Duodenal mucosa (tissue), 2 donors: ENCODE data around the gene GALNT13.

Experiments
- H3K27ac ChIP-seq: one replicate; pipeline ENCODE4 v1.7.0; 2013; ENCODE audit warnings: low read depth, low read length
- H3K27me3 ChIP-seq, 2 donors: one replicate each; pipeline ENCODE4 v1.7.0; 2013; ENCODE audit warnings: low read length in 2 of 2, control low read depth in 1 of 2; ENCODE audit not compliant: insufficient read depth in 2 of 2, control insufficient read depth in 1 of 2
- H3K36me3 ChIP-seq, 2 donors: one replicate each; pipeline ENCODE4 v1.7.0; 2013; ENCODE audit warnings: low read length in 2 of 2, control low read depth in 1 of 2; ENCODE audit not compliant: insufficient read depth in 2 of 2, control insufficient read depth in 1 of 2
- H3K4me1 ChIP-seq, 2 donors: one replicate each; pipeline ENCODE4 v1.7.0; 2013; ENCODE audit warnings: low read length in 2 of 2, control low read depth in 1 of 2; ENCODE audit not compliant: insufficient read depth in 2 of 2, control insufficient read depth in 1 of 2
- H3K4me3 ChIP-seq, 2 donors: one replicate each; pipeline ENCODE4 v1.7.0; 2013; ENCODE audit warnings: low read length in 2 of 2, low read depth in 1 of 2
- H3K9ac ChIP-seq, 2 donors: one replicate each; pipeline ENCODE4 v1.7.0; 2013; ENCODE audit warnings: low read length in 2 of 2, low read depth in 1 of 2
- H3K9me3 ChIP-seq, 2 donors: one replicate each; pipeline ENCODE4 v1.7.0; 2013; ENCODE audit warnings: low read length in 2 of 2, control low read depth in 1 of 2; ENCODE audit not compliant: control insufficient read depth in 1 of 2

Gene GALNT13

DNA sequence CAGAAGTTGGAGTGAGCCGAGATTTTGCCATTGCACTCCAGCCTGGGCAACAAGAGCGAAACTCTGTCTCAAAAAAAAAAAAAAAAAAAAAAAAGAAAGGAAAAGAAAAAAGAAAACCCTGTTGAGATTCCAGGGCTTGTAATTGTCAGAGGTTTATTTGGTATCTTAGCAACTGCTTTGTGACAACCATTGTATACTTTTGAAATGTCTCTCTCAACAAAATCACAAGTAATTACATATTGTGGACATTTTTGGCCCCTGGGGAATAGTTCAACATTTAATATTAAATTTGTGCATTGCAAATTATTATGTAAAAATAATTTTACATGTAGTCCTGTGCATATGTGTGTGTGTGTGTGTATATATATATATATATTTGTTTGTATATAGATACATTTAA lies 270.8 kb downstream of the GALNT13 start:
- Histone ChIP-seq H3K27ac (no peak overlapping the region), H3K9me3 (no peaks in the 10 kb centered on the region), H3K4me1 (no peaks in the 10 kb centered on the region), H3K9ac (no peak overlapping the region), H3K36me3 (no peaks in the 10 kb centered on the region), H3K27me3 (no peaks in the 10 kb centered on the region), H3K4me3 (no peak overlapping the region)

DNA sequence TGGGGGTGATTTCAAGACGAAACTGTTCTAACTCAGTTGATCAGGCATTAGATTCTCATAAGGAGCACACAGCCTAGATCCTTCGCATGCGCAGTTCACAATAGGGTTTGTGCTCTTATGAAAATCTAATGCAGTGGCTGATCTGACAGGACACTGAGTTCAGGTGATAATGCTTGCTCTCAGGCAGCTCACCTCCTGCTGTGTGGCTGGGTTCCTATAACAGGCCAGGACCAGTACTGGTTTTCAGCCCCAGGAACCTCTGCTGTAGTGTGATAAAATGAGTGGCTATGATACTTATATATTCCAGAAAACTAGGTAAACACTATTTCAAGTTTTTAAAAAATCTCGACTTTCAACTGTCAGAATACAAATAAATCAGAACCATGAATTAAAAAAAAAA lies 271.4 kb downstream of the GALNT13 start:
- Histone ChIP-seq H3K9ac (no peak overlapping the region), H3K4me3 (no peak overlapping the region), H3K27ac (no peak overlapping the region), H3K27me3 (no peaks in the 10 kb centered on the region), H3K36me3 (no peaks in the 10 kb centered on the region), H3K9me3 (no peaks in the 10 kb centered on the region), H3K4me1 (no peaks in the 10 kb centered on the region)

DNA sequence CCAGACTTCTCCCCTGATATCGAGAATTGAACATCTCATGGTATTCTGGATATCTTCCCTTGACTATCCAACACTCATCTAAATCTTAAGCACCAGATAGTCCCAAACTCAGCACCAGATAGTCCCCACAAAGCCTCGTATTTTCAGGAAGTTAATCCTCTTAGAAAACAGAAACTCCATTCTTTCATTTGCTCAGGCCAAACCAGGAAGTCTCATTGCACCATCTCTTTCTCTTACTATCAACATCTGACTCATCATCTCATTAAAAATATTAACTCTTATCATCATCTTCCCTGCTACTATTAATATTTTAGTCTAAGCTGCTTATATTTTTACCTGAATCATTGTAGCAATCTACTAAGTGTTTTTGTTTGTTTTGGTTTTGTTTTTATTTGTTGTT lies 286.4 kb downstream of the GALNT13 start:
- H3K9me3 ChIP-seq: no peaks in the 10 kb centered on the region
- H3K27me3 ChIP-seq: no peaks in the 10 kb centered on the region
- H3K27ac ChIP-seq: no peak overlapping the region
- H3K36me3 ChIP-seq: no peaks in the 10 kb centered on the region
- no peak overlapping the region for H3K4me3 ChIP-seq
- no peak overlapping the region for H3K9ac ChIP-seq
- H3K4me1 ChIP-seq: no peaks in the 10 kb centered on the region

DNA sequence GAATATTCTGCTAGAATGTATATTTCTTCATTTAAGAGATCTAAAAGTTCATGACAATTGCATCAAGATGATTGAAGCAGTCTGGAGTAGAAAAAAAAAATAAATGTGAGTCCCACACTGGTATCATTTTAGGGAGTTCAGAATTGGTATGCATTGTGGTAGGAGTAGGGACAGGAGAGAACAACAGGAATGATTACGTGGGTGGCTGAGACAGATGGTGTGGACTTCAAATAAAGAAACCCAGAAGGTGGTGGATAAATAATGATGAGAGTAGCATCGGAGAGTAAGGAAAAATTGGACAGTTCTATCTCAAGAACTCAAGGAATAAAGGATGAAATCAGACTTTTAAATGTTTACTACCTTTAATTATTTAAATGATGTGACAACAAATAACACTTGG lies 289.6 kb downstream of the GALNT13 start:
- H3K9me3 ChIP-seq: no peaks in the 10 kb centered on the region
- H3K36me3 ChIP-seq: no peaks in the 10 kb centered on the region

DNA sequence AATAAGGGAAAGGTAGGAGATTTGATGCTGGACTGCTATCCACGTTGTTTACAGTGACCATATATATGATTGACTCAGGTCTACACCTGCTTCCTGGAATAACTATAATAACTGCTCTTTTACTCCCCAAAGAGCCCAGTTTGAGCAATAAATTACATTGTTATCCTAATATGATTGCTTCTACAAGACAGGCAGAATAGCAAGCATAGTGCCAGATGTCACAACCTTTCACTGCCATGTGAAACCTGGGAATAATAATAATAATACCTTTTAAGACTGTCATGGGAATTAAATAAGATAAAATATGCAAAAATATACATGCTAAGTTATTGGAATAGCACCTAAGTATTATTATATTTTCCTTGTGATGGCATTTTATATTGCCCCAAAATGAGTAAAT lies 298.7 kb downstream of the GALNT13 start:
- H3K27me3 ChIP-seq: no peaks in the 10 kb centered on the region
- H3K4me3 ChIP-seq: no peak overlapping the region
- no peaks in the 10 kb centered on the region for H3K9me3 ChIP-seq
- no peak overlapping the region for H3K9ac ChIP-seq
- no peak overlapping the region for H3K27ac ChIP-seq
- no peaks in the 10 kb centered on the region for H3K36me3 ChIP-seq
- H3K4me1 ChIP-seq: no peaks in the 10 kb centered on the region

More for the DNA sequence above, 289.6 kb downstream of the GALNT13 start:
- Histone ChIP-seq H3K4me1 (no peaks in the 10 kb centered on the region), H3K4me3 (no peak overlapping the region), H3K27me3 (no peaks in the 10 kb centered on the region), H3K27ac (no peak overlapping the region), H3K9ac (no peak overlapping the region)

DNA sequence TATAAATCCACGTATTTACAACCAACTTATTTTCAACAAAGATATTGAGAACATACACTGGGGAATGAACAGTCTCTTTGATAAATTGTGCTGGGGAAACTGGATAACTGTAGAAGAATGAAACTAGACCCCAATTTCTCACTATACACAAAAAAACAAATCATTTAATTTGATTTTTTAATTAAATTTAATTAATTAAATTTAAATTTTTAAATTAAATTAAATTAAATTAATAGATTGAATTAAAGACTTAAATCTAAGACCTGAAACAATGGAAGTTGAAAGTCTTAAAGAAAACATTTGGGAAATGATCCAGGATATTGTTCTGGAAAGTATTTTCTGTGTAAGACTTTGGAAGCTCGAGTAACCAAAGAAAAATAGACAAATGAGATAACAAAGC lies 301.4 kb downstream of the GALNT13 start:
- no peaks in the 10 kb centered on the region for H3K9me3 ChIP-seq
- H3K4me3 ChIP-seq: no peak overlapping the region
- H3K27ac ChIP-seq: no peak overlapping the region
- H3K36me3 ChIP-seq: no peaks in the 10 kb centered on the region
- H3K4me1 ChIP-seq: no peaks in the 10 kb centered on the region
- H3K27me3 ChIP-seq: no peaks in the 10 kb centered on the region
- no peak overlapping the region for H3K9ac ChIP-seq

DNA sequence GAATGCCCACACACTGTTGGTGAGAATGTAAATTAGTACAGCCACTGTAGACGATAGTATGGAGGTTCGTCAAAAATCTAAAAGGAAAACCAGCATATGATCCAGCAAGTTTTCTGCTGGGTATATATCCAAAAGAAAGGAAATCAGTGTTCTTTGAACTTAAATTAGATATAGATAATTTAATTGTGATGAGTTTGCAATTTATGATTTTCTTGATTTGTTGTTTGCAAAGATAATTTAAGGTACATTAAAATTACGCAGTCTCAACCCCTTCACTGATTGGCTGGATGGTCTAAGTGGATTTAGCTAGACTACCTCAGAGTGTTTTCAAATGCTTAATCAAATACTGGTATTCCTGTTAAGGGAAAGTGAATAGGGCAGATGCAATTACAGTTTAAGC lies 302.2 kb downstream of the GALNT13 start:
- Histone ChIP-seq H3K27ac (no peak overlapping the region), H3K27me3 (no peaks in the 10 kb centered on the region), H3K4me1 (no peaks in the 10 kb centered on the region), H3K9me3 (no peaks in the 10 kb centered on the region), H3K36me3 (no peaks in the 10 kb centered on the region), H3K9ac (no peak overlapping the region), H3K4me3 (no peak overlapping the region)

DNA sequence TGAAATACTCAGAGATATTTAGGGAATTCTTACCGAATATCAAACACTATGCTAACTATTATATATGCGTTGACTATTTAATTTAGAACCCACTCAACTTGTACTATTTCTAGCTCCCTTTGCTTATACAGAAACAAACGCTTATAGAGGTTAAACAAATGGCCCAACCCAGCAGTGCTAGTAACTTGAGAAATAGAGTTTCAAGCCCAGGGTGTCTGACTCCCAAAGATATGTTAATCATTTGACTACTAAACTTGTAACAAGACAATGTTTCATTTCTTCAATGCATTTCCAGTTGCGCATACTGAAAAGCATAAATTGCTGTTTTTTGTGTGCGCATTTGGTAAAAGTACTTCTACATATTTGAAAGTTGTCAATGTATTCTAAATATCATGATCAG lies 310.3 kb downstream of the GALNT13 start:
- H3K27me3 ChIP-seq: no peaks in the 10 kb centered on the region
- no peak overlapping the region for H3K27ac ChIP-seq
- H3K36me3 ChIP-seq: no peaks in the 10 kb centered on the region
- H3K9ac ChIP-seq: no peak overlapping the region
- no peaks in the 10 kb centered on the region for H3K4me1 ChIP-seq
- no peak overlapping the region for H3K4me3 ChIP-seq
- H3K9me3 ChIP-seq: peaks cover 2 to 3% of the 10 kb centered on the region in 2 donors

DNA sequence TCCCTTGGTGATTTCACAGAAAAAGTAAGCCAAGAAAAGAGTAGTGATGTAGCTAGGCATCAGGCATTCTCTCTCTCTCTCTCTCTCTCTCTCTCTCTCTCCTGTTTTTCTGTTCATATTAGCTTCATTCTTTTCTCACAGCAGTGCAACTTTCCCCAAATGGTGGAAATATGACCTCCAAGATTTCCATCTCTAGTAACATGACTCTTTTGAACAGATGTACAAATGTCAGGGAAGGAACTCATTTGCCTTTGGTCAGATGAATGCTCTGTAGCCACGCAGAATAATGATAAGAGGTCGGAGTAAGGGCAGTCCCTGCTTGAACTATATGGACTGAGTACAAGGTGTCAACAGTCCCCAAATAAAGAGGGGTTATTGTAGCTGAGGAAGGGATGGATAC lies 316.2 kb downstream of the GALNT13 start:
- no peaks in the 10 kb centered on the region for H3K4me1 ChIP-seq
- no peak overlapping the region for H3K27ac ChIP-seq
- no peak overlapping the region for H3K9ac ChIP-seq
- no peaks in the 10 kb centered on the region for H3K27me3 ChIP-seq
- H3K9me3 ChIP-seq: peaks cover 2 to 3% of the 10 kb centered on the region in 2 donors
- H3K36me3 ChIP-seq: no peaks in the 10 kb centered on the region
- no peak overlapping the region for H3K4me3 ChIP-seq

DNA sequence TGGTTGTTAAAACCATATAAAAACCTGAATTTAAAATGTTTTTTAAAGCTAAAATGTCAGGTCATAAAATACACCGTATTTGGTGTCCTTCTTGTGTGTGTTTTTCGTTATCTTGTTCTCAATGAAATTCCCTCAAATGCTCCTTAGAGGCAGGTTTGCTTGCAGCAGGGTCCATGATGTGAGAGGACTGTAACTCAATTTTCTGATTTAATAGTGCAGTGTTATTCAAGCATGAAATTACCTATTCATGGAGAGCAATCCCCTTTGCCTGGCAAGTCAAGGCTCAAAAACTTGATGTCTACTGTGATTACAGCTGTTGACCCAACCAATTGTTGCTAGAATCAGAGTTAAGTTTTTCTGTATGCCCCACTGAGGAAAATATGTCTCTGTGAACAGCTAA lies 318.2 kb downstream of the GALNT13 start:
- H3K4me3 ChIP-seq: no peak overlapping the region
- H3K9ac ChIP-seq: no peak overlapping the region
- H3K36me3 ChIP-seq: no peaks in the 10 kb centered on the region
- no peaks in the 10 kb centered on the region for H3K27me3 ChIP-seq
- H3K27ac ChIP-seq: no peak overlapping the region
- H3K4me1 ChIP-seq: no peaks in the 10 kb centered on the region
- H3K9me3 ChIP-seq: peaks cover 2 to 3% of the 10 kb centered on the region in 2 donors

DNA sequence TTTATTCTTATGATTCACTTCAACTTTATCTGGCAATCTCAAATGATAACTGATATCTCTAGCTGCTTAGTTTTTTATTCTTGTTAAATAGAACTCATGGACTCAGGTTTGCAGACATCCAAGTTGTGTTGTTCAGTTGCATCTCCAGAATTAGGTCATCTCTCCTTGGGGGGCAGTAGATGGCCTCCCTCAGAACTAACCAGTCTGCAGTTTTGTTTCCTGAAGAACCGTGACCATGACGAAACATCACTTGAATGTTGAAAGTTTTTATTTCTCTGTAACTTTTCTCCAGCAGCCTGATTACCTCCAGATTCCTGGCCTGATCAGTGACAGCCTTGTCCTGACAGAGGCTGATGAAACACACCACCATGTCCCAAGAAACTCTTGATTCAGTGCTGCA lies 321.5 kb downstream of the GALNT13 start:
- Histone ChIP-seq H3K9ac (no peak overlapping the region), H3K4me1 (no peaks in the 10 kb centered on the region), H3K4me3 (no peak overlapping the region)

More for the DNA sequence above, 321.5 kb downstream of the GALNT13 start:
- Histone ChIP-seq H3K27me3 (no peaks in the 10 kb centered on the region), H3K27ac (no peak overlapping the region), H3K9me3 (no peaks in the 10 kb centered on the region), H3K36me3 (no peaks in the 10 kb centered on the region)
